ENCODE measurements around the gene MED10. TPM values are rescaled to one million over a fixed set of nuclear protein-coding genes. Genes with fewer than 3 reads are reported as not detected.

MED10 gene
- total RNA-seq, 1 donor from 2014 or later, result 27.1 TPM

- TF ChIP-seq, protein P1, sequence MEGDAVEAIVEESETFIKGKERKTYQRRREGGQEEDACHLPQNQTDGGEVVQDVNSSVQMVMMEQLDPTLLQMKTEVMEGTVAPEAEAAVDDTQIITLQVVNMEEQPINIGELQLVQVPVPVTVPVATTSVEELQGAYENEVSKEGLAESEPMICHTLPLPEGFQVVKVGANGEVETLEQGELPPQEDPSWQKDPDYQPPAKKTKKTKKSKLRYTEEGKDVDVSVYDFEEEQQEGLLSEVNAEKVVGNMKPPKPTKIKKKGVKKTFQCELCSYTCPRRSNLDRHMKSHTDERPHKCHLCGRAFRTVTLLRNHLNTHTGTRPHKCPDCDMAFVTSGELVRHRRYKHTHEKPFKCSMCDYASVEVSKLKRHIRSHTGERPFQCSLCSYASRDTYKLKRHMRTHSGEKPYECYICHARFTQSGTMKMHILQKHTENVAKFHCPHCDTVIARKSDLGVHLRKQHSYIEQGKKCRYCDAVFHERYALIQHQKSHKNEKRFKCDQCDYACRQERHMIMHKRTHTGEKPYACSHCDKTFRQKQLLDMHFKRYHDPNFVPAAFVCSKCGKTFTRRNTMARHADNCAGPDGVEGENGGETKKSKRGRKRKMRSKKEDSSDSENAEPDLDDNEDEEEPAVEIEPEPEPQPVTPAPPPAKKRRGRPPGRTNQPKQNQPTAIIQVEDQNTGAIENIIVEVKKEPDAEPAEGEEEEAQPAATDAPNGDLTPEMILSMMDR (IDR thresholded peaks at IDR 0.05; ENCODE audit: unreplicated experiment), result no peak
- no peak overlapping the region for H3K4me3 Mint-ChIP-seq (ENCODE audit: low read depth)
- peaks cover 35% of the 10 kb centered on the region for H3K27me3 Mint-ChIP-seq
- H3K27ac Mint-ChIP-seq, result no peak overlapping the region
- no peak for DNase-seq (ENCODE audit: low spot score, unreplicated experiment)
- no peaks in the 10 kb centered on the region for H3K4me1 Mint-ChIP-seq (ENCODE audit: low read depth)
- no peaks in the 10 kb centered on the region for H3K36me3 Mint-ChIP-seq (ENCODE audit: insufficient read depth)
- H3K9me3 Mint-ChIP-seq (ENCODE audit: low read depth), result peaks cover 3% of the 10 kb centered on the region
These were observed 15.3 kb upstream of the MED10 start for GRCh38 chr5:6393596-6394194.

GRCh38 chr5:6392561-6392960 is 14.2 kb upstream of the MED10 start:
- TF ChIP-seq, protein P1 (IDR thresholded peaks at IDR 0.05; ENCODE audit: unreplicated experiment), result no peak
- Mint-ChIP-seq H3K27me3 (peaks cover 35% of the 10 kb centered on the region), H3K4me1 (ENCODE audit: low read depth) (no peaks in the 10 kb centered on the region), H3K9me3 (ENCODE audit: low read depth) (no peaks in the 10 kb centered on the region), H3K36me3 (ENCODE audit: insufficient read depth) (no peaks in the 10 kb centered on the region), H3K4me3 (ENCODE audit: low read depth) (no peak overlapping the region), H3K27ac (no peak overlapping the region)
- DNase-seq (ENCODE audit: low spot score, unreplicated experiment), result no peak

- no peaks in the 10 kb centered on the region for H3K4me1 Mint-ChIP-seq (ENCODE audit: low read depth)
- TF ChIP-seq, protein P1 (IDR thresholded peaks at IDR 0.05; ENCODE audit: unreplicated experiment), result no peak
- peaks cover 37% of the 10 kb centered on the region for H3K27me3 Mint-ChIP-seq
- no peaks in the 10 kb centered on the region for H3K36me3 Mint-ChIP-seq (ENCODE audit: insufficient read depth)
- no peak overlapping the region for H3K4me3 Mint-ChIP-seq (ENCODE audit: low read depth)
- H3K9me3 Mint-ChIP-seq (ENCODE audit: low read depth), result no peaks in the 10 kb centered on the region
- DNase-seq (ENCODE audit: low spot score, unreplicated experiment), result no peak
- no peak overlapping the region for H3K27ac Mint-ChIP-seq
These were observed 12.8 kb upstream of the MED10 start for GRCh38 chr5:6391151-6391550.

DNA sequence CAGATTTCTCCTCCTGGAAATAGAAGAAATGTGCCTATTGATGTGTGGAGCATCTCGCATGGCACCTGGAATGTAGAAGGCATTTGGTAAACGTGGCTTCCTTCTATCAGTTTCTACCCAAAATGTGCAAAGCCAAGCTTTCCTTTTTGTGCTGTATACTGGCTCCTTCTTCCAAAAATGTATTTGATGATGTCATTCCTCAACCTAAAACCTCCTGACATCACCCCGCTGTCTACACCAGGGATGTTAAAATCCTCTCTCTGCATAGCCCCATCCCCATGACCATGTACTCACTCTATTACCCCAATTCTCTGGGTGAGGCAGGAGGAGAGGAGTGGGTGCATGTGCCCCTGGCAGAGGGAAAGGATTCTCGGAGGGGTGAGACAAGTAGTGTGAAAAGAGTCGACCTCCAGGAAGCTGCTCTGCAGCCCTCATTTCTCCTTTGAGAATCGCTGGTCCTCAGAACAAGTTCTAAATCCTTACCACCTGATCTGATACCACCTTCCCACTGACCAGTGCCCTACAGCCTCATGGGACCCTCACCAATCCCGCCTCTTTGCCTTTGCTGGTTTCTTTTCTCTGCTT is 11.7 kb upstream of the MED10 start:
- peaks cover 38% of the 10 kb centered on the region for H3K27me3 Mint-ChIP-seq
- no peaks in the 10 kb centered on the region for H3K4me1 Mint-ChIP-seq (ENCODE audit: low read depth)
- TF ChIP-seq, protein P1 (IDR thresholded peaks at IDR 0.05; ENCODE audit: unreplicated experiment), result no peak
- no peaks in the 10 kb centered on the region for H3K36me3 Mint-ChIP-seq (ENCODE audit: insufficient read depth)
- H3K27ac Mint-ChIP-seq, result no peak overlapping the region
- no peaks in the 10 kb centered on the region for H3K9me3 Mint-ChIP-seq (ENCODE audit: low read depth)
- no peak overlapping the region for H3K4me3 Mint-ChIP-seq (ENCODE audit: low read depth)
- no peak for DNase-seq (ENCODE audit: low spot score, unreplicated experiment)

DNA sequence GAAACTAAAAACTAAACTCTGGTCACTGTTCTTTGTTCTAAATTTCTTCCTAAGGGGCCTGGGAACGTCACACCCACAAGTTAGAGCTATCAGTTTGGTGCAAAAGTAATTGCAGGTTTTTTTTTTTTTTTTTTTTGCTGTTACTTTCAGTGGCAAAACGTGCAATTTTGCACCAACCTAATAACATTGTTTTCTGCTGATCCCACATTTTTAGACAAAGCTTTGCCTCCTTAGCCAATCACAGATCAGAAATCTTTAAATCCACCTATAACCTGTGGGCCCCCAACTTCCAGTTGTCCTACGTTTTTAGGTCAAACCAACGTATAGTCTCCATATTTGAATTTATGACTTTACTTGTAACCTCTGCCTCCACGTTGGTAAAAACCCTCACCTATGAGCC is 11.1 kb upstream of the MED10 start:
- Mint-ChIP-seq H3K9me3 (ENCODE audit: low read depth) (no peaks in the 10 kb centered on the region), H3K4me1 (ENCODE audit: low read depth) (no peaks in the 10 kb centered on the region), H3K4me3 (ENCODE audit: low read depth) (no peak overlapping the region), H3K27me3 (peaks cover 38% of the 10 kb centered on the region), H3K36me3 (ENCODE audit: insufficient read depth) (no peaks in the 10 kb centered on the region), H3K27ac (no peak overlapping the region)
- no peak for DNase-seq (ENCODE audit: low spot score, unreplicated experiment)
- TF ChIP-seq, protein P1 (IDR thresholded peaks at IDR 0.05; ENCODE audit: unreplicated experiment), result no peak
